GM18499 (cell line): ENCODE data around the gene SPIN2A.
"Not testable (repeated sequence)": the region's sequence is repeated elsewhere in the genome, so short reads cannot be mapped to it uniquely, and the experiment has no call there.

ENCODE experiments used
- ATAC-seq: cut with Tn5 transposase; IDR thresholded peaks from one replicate; pipeline ENCODE4 v1.9.1; 2021; ENCODE audit warnings: moderate number of reproducible peaks; ENCODE audit not compliant: insufficient read depth, unreplicated experiment

SPIN2A gene

GRCh38 chrX:57137073-57137472, at the start of gene SPIN2A:
Gene SPIN2A (minus strand): TSS chrX:57137397. CDS start chrX:57136597, 800 bp downstream.
- ATAC-seq, result not testable (repeated sequence)

GRCh38 chrX:57178605-57179004, 41.4 kb upstream of the SPIN2A start:
- ATAC-seq, result no peak

- no peak for ATAC-seq
These were observed 39.9 kb upstream of the SPIN2A start for GRCh38 chrX:57177070-57177469.

- no peak for ATAC-seq
These were observed 35.3 kb upstream of the SPIN2A start for GRCh38 chrX:57172544-57172943.

GRCh38 chrX:57156397-57157049, 19.3 kb upstream of the SPIN2A start:
- no peak for ATAC-seq

GRCh38 chrX:57155171-57155570, 18.0 kb upstream of the SPIN2A start:
- no peak for ATAC-seq

GRCh38 chrX:57152222-57152621, 15.0 kb upstream of the SPIN2A start:
- not testable (repeated sequence) for ATAC-seq

GRCh38 chrX:57138674-57139073, 1.5 kb upstream of the SPIN2A start:
- ATAC-seq, result no peak

GRCh38 chrX:57137501-57137900, 304 bp upstream of the SPIN2A start:
- no peak for ATAC-seq

GRCh38 chrX:57136589-57136988, 608 bp downstream of the SPIN2A start:
- ATAC-seq, result not testable (repeated sequence)

- ATAC-seq, result no peak
These were observed 1.9 kb downstream of the SPIN2A start for GRCh38 chrX:57135287-57135686.

- no peak for ATAC-seq
These were observed 2.5 kb downstream of the SPIN2A start for GRCh38 chrX:57134702-57135101.

- no peak for ATAC-seq
These were observed 3.5 kb downstream of the SPIN2A start for GRCh38 chrX:57133706-57134105.

- ATAC-seq, result not testable (repeated sequence)
These were observed 3.9 kb downstream of the SPIN2A start for GRCh38 chrX:57133284-57133683.

- no peak for ATAC-seq
These were observed 5.2 kb downstream of the SPIN2A start for GRCh38 chrX:57132046-57132445.

GRCh38 chrX:57121816-57122215, 15.4 kb downstream of the SPIN2A start:
- ATAC-seq, result no peak

GRCh38 chrX:57121162-57121755, 15.9 kb downstream of the SPIN2A start, which contains the start of gene SPIN2B:
Gene SPIN2B (minus strand): TSS chrX:57121548.
- peak; percentile 96 for ATAC-seq

- ATAC-seq, result not testable (repeated sequence)
These were observed 16.5 kb downstream of the SPIN2A start for GRCh38 chrX:57120619-57121161.

GRCh38 chrX:57119416-57119815, 17.8 kb downstream of the SPIN2A start:
- no peak for ATAC-seq

GRCh38 chrX:57117566-57117965, 19.6 kb downstream of the SPIN2A start:
- not testable (repeated sequence) for ATAC-seq

- ATAC-seq, result no peak
These were observed 32.2 kb downstream of the SPIN2A start for GRCh38 chrX:57104921-57105398.

- ATAC-seq, result no peak
These were observed 32.8 kb downstream of the SPIN2A start for GRCh38 chrX:57104406-57104805.
